ENCODE data around the gene CDC123. TPM values are rescaled to one million over a fixed set of nuclear protein-coding genes. Genes with fewer than 3 reads are reported as not detected.

The CDC123 gene
- polyA plus RNA-seq, 1 experiment: 122 TPM

- H3K27me3 ChIP-seq (ENCODE audit: control insufficient read depth, insufficient read depth, low read length): no peaks in the 10 kb centered on the region
- CTCF ChIA-PET: no interaction called here
- POLR2A ChIA-PET: no interaction called here
- no peak for TF ChIP-seq CTCF (IDR thresholded peaks at IDR 0.05; ENCODE audit: insufficient read depth, low read depth, low read length)
- H3K4me3 ChIP-seq (ENCODE audit: low read depth, low read length): no peak overlapping the region
- H3K36me3 ChIP-seq (ENCODE audit: control insufficient read depth, insufficient read depth, low read length): peaks cover 6% of the 10 kb centered on the region
- no peak for DNase-seq (ENCODE audit: low read depth)
These were observed 14.8 kb upstream of the CDC123 start for GRCh38 chr10:12181065-12181775.

- POLR2A ChIA-PET: no interaction called here
- Histone ChIP-seq H3K27me3 (ENCODE audit: control insufficient read depth, insufficient read depth, low read length) (no peaks in the 10 kb centered on the region), H3K36me3 (ENCODE audit: control insufficient read depth, insufficient read depth, low read length) (peaks cover 4% of the 10 kb centered on the region), H3K4me3 (ENCODE audit: low read depth, low read length) (no peak overlapping the region)
- CTCF ChIA-PET: interaction anchor here (0.7 kb wide), 1 partner anchor 14 kb away, joined by 4 read pairs; no protein-coding TSS in a partner anchor
- TF ChIP-seq CTCF (IDR thresholded peaks at IDR 0.05; ENCODE audit: insufficient read depth, low read depth, low read length): no peak
- no peak for DNase-seq (ENCODE audit: low read depth)
These were observed 11.8 kb upstream of the CDC123 start for GRCh38 chr10:12184165-12184564.

- H3K4me3 ChIP-seq (ENCODE audit: low read depth, low read length): no peak overlapping the region
- ChIA-PET CTCF (no interaction called here), POLR2A (interaction anchor here (0.7 kb wide), 1 partner anchor 613 kb away, joined by 7 read pairs; no protein-coding TSS in a partner anchor)
- no peaks in the 10 kb centered on the region for H3K27me3 ChIP-seq (ENCODE audit: control insufficient read depth, insufficient read depth, low read length)
- no peak for TF ChIP-seq CTCF (IDR thresholded peaks at IDR 0.05; ENCODE audit: insufficient read depth, low read depth, low read length)
- DNase-seq (ENCODE audit: low read depth): no peak
- H3K36me3 ChIP-seq (ENCODE audit: control insufficient read depth, insufficient read depth, low read length): peaks cover 4% of the 10 kb centered on the region
These were observed 9.7 kb upstream of the CDC123 start for GRCh38 chr10:12186323-12186722.

- ChIA-PET CTCF (no interaction called here), POLR2A (no interaction called here)
- peaks cover 4% of the 10 kb centered on the region for H3K36me3 ChIP-seq (ENCODE audit: control insufficient read depth, insufficient read depth, low read length)
- DNase-seq (ENCODE audit: low read depth): no peak
- no peaks in the 10 kb centered on the region for H3K27me3 ChIP-seq (ENCODE audit: control insufficient read depth, insufficient read depth, low read length)
- no peak overlapping the region for H3K4me3 ChIP-seq (ENCODE audit: low read depth, low read length)
- no peak for TF ChIP-seq CTCF (IDR thresholded peaks at IDR 0.05; ENCODE audit: insufficient read depth, low read depth, low read length)
These were observed 8.6 kb upstream of the CDC123 start for GRCh38 chr10:12187321-12187905.

GRCh38 chr10:12188656-12189055 lies 7.3 kb upstream of the CDC123 start:
- H3K27me3 ChIP-seq (ENCODE audit: control insufficient read depth, insufficient read depth, low read length): no peaks in the 10 kb centered on the region
- no peak overlapping the region for H3K4me3 ChIP-seq (ENCODE audit: low read depth, low read length)
- ChIA-PET CTCF (no interaction called here), POLR2A (no interaction called here)
- no peak for TF ChIP-seq CTCF (IDR thresholded peaks at IDR 0.05; ENCODE audit: insufficient read depth, low read depth, low read length)
- DNase-seq (ENCODE audit: low read depth): no peak
- H3K36me3 ChIP-seq (ENCODE audit: control insufficient read depth, insufficient read depth, low read length): peaks cover 4% of the 10 kb centered on the region

All from BJ (cell line).